ENCODE data around the gene BDKRB1.
"Not testable (repeated sequence)": the region's sequence is repeated elsewhere in the genome, so short reads cannot be mapped to it uniquely, and the experiment has no call there.

BDKRB1 gene

GRCh38 chr14:96235426-96235825 lies 20.6 kb upstream of the BDKRB1 start:
- DNase-seq = no peak

- DNase-seq = no peak
Observed at GRCh38 chr14:96237641-96238040, 18.4 kb upstream of the BDKRB1 start.

GRCh38 chr14:96238676-96239265 lies 17.2 kb upstream of the BDKRB1 start:
- no peak for DNase-seq

- DNase-seq = no peak
Observed at GRCh38 chr14:96239711-96240141, 16.3 kb upstream of the BDKRB1 start.

GRCh38 chr14:96240641-96241040 lies 15.4 kb upstream of the BDKRB1 start:
- no peak for DNase-seq

- no peak for DNase-seq
Observed at GRCh38 chr14:96242126-96242525, 13.9 kb upstream of the BDKRB1 start.

- peak in 1 of 2 donors; percentile 3 for DNase-seq
Observed at GRCh38 chr14:96243785-96244184, 12.2 kb upstream of the BDKRB1 start.

- not testable (repeated sequence) for DNase-seq
Observed at GRCh38 chr14:96245074-96245473, 10.9 kb upstream of the BDKRB1 start.

- DNase-seq = no peak
Observed at GRCh38 chr14:96245710-96246538, 10.1 kb upstream of the BDKRB1 start.

GRCh38 chr14:96246539-96246847 lies 9.5 kb upstream of the BDKRB1 start:
- DNase-seq = no peak

- DNase-seq = no peak
Observed at GRCh38 chr14:96247031-96247430, 9.0 kb upstream of the BDKRB1 start.

GRCh38 chr14:96249029-96249428 lies 7.0 kb upstream of the BDKRB1 start:
- no peak for DNase-seq

- no peak for DNase-seq
Observed at GRCh38 chr14:96250485-96250884, 5.5 kb upstream of the BDKRB1 start.

GRCh38 chr14:96251656-96252155 lies 4.3 kb upstream of the BDKRB1 start:
- no peak for DNase-seq

GRCh38 chr14:96252323-96252998 lies 3.5 kb upstream of the BDKRB1 start:
- DNase-seq = no peak

- no peak for DNase-seq
Observed at GRCh38 chr14:96252999-96253539, 2.9 kb upstream of the BDKRB1 start.

GRCh38 chr14:96254687-96255086 lies 1.3 kb upstream of the BDKRB1 start:
- no peak for DNase-seq

- no peak for DNase-seq
Observed at GRCh38 chr14:96256407-96256806, 397 bp downstream of the BDKRB1 start.

- no peak for DNase-seq
Observed at GRCh38 chr14:96257056-96257455, 1.0 kb downstream of the BDKRB1 start.

GRCh38 chr14:96257900-96258299 lies 1.9 kb downstream of the BDKRB1 start:
- DNase-seq = no peak

- DNase-seq = no peak
Observed at GRCh38 chr14:96260341-96260821, 4.4 kb downstream of the BDKRB1 start.

- no peak for DNase-seq
Observed at GRCh38 chr14:96261053-96261452, 5.0 kb downstream of the BDKRB1 start.
